NCI-H1436 treated with DMSO at 0.1 percent for 48 hours (cell line): Measurements from ENCODE around the gene RFTN2.
"Not testable (repeated sequence)": the region's sequence is repeated elsewhere in the genome, so short reads cannot be mapped to it uniquely, and the experiment has no call there.

ENCODE experiments used
- DNase-seq: peaks from one replicate; lab custom pipeline; 2025; lab: John Stamatoyannopoulos, UW

Gene RFTN2

DNA sequence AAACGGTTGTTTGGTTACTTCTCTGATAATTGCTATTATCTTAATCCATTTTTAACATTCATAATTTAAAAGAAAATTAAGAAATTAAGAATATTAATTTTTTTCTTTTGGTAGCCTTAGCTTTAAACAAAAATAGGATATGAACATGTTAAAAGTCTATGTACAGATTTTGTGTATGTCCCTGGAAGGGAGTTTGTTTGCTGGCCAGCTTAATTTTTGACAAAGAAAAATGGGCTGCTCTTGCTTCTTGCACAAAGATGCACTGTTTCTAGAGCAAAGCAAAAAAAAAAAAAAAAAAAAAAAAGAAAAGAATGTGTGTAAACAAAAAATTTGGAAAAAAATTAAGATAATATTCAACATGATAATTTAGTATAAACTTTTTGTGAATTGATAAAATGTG lies 1.3 kb downstream of the RFTN2 start:
- no peak for DNase-seq

DNA sequence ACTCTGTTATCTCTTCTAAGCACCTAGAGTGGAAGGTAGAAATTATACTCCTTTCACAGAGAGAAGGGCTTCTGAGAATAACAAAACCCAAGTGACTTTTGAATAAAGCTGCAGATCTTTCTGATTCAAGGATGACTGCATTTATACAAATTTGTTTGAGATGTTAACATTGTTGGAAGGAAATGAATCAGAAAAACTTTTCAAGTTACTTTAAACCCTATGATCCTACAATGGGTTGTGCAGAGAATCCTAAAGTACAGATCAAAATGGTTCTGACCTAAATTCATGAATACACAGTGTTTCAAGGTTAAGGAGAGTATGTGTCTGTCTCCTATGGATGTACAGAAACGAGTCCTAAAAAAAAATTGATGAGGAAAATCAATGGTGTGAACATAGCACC lies 1.8 kb downstream of the RFTN2 start:
- DNase-seq = no peak

DNA sequence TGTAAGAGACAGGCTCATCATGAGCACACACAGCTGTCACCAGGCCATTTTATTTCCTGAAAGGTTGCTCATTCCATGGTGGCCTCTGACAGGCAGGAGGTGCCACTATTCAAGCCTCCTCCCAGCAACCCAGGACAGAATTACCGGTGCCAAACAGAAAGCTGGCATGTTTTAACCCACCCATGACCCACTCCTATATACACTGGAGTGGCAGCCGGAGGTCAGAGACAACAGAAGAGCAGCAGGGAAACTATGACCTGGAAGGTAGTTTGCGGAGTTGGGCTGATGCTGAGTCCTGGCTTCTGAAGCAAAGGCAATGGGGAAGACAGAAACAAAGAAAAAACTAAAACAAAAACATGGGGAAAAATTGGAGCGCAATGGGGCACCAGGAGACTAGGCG lies 2.3 kb downstream of the RFTN2 start:
- DNase-seq = no peak

DNA sequence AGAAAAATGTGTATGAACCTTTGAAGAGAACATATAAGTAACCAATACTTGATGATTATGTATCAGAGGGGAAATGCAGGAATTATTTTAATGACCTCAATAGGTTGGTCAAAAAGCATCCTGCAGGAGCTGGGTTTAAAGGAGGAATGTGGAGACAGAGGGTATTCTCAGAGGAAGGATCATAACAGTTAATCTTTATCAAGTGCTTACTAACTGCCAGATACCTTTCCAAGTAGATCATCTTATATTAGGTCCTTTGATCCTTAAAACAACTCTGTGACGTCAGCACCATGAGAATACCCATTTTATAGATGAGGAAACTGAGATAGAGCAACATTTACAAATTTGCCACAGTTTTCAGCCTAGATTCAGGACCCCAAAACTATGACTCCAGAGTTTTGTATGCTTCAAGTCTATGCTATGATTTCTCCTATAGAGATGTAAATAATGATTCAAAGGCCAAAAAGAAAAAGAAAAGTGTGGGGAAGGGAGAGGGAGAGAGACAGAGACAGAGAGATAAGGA lies 3.0 kb downstream of the RFTN2 start:
- DNase-seq = no peak

DNA sequence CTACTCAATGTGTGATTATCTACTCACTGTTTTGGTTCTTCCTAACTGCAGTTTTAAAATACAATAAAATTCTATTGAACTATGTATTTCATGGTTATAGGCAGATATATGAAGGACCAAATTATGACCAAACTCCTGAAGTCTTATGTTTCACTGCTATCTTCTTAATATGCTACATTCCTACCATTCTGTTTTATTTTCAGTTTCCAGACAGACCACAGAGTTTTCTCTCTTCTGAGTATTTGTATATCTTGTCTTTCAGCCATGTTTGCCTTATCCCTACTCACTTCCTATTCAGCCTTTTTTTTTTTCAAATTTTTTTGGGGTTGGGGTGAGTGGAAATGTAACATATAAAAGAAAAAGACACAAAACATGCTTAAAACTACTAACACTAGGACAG lies 6.3 kb downstream of the RFTN2 start:
- no peak for DNase-seq

DNA sequence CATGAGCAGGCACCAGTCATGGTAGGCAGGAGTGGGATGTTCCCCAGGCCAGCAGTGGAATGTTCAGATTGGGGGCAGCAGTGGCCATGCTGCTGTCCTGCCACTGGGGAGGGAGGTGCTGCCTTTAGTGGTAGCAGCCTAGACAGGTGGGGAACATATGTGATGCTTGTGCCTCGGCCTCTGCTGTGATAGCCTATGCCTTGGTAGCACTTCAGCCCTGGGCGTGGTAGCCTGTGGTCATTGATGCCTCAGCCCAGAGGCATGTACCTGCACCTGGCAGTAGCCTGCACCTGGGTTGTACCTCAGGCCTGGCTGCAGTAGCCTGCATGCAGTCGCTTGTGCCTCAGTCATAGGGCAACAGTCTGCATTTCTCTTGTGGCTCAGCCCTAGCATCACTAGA lies 7.1 kb downstream of the RFTN2 start:
- DNase-seq = no peak

DNA sequence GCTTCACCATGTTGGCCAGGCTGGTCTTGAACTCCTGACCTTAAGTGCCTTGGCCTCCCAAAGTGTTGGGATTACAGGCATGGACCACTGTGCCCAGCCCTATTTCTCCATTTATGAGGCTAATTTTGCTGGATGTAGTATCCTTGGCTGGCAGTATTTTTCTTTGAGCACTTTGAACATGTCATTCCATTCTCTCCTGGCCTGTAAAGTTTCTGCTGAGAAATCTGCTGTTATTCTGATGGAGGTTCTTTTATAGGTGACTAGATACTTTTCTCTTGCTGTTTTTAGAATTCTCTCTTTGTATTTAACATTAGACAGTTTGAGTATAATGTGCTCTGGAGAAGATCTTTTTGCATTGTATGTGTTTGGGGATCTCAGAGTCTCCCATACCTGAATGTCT lies 9.1 kb downstream of the RFTN2 start:
- DNase-seq = no peak

DNA sequence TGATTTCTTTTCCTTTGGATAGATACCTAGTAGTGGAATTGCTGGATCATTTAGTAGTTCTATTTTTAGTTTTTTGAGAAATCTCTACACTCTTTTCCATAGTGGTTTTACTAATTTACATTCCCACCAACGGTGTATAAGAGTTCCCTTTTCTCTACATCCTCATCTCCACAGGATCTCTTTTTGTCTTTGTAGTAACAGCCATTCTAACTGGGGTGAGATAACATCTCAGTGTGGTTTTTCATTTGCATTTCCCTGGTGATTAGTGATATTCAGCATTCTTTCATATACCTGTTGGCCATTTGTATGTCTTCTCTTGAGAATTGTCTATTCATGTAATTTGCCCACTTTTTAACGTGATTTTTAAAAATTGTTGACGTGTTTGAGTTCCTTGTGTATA lies 13.8 kb downstream of the RFTN2 start:
- no peak for DNase-seq

DNA sequence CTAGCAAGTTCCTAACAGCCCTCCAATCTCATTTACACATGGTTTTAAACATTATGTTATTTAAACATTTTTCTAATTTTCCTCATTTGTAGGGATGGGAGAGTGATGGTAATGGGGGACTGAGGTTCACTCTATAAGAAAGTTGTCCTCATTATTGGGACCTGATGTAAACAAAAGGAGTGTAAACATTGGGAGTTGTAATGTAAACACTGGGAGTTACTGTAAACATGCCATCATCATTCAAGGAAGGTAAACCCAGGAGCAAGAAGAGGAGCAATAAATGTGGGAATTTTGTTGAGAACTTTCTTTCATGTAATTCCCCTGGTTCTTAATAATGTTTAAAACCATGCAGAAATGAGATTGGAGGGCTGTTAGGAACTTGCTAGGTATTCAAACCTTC lies 17.8 kb downstream of the RFTN2 start:
- no peak for DNase-seq

DNA sequence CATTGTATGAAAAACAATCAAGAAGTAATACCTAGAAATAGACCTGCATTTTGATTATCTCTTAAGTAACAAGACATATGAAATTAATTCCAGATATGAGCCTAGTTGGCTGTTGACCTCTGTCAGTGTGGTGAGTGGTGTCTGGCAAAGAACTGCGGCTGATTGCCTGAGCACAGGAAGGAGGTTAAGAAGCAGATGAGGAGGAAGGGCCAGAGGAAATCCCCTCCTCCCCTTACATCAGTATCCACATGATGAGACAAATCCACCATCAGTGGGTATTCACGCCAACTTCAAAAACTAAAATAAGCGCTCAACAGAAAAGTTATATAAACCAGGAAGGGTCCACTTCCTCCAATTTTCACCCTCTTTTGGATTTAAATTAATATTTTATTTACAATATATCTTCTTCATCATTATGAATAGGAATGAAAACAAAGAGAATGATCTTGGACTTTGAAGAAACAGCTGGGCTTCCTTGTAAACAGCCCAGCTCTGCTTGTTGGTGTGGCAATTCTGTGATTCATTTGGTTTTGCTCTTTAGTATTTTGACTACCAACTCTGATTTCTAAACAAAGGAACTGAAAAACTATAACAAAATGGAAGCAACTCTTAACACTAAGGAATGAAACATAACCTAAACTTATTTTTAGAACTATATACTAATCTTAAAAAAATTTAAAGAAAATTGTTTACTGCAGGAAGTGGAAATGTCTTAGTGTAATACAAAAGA lies 27.3 kb downstream of the RFTN2 start:
- no peak for DNase-seq

DNA sequence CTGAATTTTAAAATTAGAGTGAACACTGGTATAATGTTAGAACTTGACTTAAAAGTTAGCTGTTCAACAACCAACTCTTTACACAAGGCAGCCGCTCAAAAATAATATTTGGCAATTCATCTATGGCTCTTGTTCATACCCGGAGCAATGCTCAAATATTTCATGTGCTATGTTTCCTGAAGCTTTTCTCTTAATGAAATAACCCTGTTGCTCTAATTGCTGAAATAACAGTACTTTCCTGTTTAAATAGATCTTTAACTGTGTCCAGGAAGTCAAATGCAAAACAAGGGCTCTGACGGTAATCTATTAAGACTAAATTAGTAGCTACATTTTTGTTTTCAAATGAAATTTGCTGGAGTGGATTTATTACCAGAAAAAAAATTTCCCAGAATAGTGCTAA lies 33.7 kb downstream of the RFTN2 start:
- no peak for DNase-seq

DNA sequence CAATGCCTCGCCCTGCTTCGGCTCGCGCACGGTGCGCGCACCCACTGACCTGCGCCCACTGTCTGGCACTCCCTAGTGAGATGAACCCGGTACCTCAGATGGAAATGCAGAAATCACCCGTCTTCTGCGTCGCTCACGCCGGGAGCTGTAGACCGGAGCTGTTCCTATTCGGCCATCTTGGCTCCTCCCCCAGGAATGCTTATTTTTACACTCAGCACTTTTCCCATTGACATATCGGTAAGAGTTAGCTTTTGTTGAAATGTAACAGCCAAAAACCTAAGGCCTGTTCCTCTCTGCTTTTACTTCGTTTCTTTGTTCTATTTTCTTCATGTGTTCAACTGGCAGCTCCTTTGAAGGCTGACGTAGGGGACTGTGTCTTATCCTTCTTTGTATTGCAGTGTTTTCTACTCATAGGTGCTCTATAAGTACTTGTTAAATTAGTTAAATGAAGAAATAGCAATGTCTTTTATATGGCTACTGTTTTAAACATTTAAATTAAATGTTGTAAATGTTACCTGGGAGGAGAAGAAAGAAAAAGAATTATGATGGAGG lies 34.7 kb downstream of the RFTN2 start:
- not testable (repeated sequence) for DNase-seq

DNA sequence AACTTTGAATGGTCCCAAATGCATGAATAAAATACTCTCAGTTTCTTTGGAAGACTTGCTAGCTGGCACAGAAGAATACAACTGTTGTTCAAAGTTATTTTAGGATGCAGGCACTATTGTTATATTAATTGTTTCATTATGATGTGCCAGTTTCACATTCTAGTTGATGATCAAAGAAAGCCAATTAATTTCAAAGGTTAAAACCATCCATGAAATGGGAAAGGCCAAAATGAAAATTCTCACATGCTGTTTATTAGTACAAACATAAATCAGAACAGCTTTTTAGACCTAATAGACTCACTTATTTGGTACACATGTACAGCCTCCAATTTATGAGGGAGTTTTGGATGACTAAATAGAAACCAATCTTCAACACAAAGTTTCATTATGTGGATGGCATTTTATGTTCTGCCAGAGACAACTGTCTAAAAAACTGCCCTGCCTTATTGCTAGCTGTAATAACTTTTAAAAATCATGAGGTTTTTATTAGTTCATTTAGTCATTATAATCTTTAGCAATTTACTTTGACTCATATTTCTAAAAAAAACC lies 42.2 kb downstream of the RFTN2 start:
- DNase-seq = no peak

DNA sequence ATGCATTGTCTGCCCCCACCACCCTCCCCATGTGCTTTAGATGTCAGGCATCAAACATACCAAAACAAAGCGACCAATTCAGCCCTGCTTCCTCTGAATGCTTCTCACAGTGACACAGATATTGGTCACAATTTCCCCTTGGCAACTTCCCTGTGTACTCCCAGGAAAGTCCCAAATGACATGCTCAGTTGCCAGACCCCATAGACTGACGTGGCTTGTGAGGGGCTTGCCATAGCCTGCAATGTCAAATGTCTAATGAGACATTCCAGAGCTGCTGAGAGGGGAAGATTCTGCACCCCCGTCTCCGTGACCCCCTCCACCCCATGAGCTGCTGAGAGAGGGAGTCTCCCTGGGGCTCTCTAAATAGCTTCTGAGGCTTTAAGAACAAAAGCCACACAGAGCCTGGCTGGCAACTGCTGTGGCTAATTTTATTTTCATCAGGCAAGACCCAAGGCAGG lies 47.3 kb downstream of the RFTN2 start:
- DNase-seq = no peak

DNA sequence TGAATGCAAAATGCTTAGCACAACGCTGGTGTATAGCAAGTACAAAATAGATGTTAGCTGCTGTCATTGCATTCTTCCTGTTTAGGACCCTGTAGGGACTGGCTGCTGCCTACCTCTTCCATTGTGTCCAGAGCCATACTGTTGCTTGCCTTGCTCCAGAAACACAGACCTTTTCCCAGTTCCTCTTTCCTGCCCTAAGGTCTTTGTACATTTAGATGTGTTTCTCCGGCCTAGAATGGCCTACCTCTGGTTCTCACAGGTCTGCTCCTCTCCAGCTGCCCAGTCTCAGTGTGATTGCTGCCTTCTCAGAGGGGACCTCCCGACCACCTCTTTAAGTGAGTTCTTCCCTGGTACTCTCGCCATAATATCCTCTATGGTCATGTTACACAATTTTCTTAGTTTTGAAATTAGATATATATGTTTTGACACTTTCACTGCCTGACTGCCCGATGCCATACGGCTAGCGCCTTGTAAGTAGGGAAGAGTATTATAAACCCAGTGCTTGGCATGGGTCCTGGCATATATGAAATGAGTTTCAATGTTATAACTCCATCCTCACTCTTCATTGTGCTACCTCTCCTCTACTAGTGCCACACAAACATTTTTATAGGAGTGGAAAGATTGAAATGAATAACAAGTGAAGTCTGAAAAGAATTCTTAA lies 48.3 kb downstream of the RFTN2 start:
- DNase-seq = no peak

DNA sequence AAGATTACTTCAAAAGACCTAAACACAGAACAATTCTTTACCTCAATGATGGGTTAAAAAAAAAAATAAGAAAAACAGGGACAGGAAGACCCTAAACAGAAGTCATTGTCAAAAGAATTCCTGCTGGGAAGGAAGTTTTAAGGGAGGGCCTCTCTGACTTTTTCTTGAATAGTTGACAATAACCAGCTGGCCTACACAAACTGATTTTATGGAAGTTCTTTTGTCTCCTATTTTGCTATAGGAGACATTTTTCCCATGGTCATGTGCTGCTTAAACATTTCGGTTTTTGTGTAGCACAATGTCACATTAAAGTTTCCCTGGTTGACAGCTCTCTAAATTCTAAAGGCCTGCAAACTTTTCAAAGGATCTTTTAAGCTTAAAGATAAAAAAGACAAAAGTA lies 55.3 kb downstream of the RFTN2 start:
- no peak for DNase-seq

DNA sequence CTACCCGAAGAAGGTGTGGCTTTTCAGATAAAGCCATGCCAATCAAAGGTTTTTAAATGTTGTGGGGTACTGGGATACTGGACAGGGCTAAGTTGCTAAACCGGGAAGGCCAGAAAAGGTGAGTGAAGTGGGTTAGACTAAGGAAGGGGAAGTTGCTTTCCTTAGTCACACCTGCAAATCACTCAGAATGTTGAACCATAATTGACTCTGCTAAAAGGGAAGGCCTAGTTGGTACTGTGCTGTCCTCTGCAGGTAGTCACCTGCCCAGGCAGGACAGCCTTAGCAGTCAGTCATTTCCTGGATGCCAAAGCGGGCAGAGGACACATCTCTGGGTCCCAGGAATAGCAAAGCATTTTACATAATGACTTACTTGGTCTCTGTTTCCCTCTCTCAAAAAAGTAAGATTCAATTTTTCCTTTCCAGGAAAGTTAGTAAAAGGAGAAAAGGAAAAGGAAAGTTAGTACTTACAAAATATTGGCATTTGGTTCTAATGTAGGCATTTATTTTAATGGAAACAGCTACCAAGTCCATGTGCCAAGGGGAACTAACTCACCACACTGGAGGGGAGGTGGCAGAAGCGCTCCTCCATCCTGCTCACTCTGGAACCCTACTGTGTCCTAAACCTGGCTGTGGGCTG lies 60.3 kb downstream of the RFTN2 start:
- no peak for DNase-seq

DNA sequence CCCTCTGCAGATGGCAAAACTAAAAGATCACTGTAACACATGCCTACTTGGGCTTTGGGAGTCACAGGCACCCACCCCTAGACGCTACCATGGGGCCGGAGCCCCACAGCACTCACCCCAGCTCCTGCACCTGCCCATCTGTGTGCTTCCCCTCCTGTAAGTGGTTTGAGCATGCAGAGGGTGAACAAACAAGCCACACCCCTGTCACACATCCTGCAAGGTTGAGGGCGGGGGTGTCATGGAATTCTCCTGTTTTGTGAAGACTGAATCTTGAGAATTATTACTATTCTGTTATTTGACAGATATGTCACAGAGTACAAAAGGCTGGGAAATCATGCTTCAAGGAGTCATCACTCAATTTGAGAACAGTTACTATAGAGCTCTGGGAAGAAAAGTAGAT lies 60.9 kb downstream of the RFTN2 start:
- DNase-seq = no peak

DNA sequence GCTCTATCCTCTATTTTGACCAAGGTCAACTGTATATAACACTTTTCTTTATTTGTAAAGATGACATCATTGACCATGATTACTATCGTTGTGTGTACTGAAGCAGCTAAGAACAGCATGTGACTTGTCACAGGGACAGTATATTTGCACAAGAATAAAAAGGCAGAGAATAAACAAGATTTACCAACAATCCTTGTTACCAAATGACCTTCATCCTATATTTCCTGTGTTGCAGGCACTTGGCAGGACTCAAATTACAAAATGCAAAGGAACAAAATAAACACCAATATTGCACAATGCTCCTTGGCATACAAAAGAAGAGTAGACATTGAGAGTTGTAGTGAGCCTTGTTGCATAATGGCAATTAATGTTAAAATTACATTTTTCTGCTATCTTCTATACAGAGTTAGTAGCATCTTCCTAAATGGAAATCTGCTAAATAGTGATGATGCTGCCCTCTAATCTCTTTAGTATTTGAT lies 61.8 kb downstream of the RFTN2 start:
- DNase-seq = peak; percentile 26

DNA sequence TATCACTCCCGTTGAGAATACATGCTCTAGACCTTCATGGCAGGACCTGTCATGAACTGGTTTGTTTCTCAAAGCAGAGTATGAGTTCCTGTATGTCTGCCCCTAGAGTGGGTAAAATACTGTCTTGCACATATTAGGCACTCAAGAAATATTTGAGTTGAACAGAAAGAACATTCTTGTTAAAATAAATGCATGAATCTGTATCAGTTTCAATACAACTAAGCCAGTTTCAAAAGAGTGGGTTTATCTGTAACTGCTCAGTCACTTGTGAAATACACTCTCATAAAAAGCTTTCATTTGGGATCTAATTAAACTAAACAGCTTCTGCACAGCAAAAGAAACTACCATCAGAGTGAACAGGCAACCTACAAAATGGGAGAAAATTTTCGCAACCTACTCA lies 69.2 kb downstream of the RFTN2 start:
- no peak for DNase-seq

DNA sequence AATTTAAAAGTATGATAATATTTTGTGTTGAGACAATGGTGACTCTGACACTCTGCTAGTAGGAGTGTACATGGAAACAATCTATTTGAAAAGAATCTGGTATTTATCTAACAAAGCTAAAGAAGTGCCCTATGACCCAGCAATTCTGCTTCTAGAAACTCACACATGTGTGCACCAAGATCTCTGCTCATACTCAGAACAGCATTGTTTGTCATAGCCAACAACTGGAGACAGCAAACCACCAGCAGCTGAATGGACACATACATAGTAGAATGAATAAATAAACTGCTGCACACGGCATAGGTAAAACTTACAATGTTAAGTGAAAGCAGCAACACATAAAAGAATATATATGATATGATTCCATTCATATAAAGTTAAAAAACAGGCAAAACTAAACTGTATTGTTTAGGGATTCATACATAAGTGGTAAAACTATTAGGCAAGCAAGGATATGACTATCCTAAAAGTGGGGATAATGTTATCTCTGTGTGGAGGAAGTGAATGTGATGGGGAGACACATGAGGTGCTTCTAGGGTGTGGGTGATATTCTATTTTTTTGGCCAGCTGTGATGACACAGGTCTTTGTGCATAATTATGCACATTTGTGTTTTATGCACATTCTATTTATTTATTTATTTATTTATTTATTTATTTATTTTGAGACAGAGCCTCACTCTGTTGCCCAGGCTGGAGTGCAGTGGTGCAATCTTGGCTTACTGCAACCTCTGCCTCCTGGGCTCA lies 71.1 kb downstream of the RFTN2 start:
- no peak for DNase-seq

DNA sequence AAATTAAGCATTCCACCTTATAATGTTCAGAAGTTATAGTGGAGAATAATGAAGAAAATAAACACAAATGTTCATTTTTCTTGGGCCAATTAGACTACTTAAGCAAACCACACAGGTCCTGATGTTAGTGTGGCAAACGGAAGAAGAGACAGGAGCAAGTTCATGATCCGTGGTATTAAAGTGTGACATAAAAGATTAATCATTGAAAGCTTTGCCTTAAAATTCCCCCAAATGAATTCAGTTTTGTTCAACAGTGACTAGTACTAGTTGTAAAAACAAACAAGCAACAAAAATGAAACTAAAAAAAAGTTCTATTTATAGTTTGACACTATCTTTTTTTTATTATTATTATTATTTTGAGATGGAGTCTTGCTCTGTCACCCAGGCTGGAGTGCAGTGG lies 73.7 kb downstream of the RFTN2 start:
- no peak for DNase-seq
